Measurements from ENCODE around the gene WWOX. TPM values are rescaled to one million over a fixed set of nuclear protein-coding genes. Genes with fewer than 3 reads are reported as not detected.

The WWOX gene
- polyA plus RNA-seq, 4 donors, result 4.9 to 15.8 (median 7.0) TPM

GRCh38 chr16:78432451-78432850 lies 333.0 kb downstream of the WWOX start:
- H3K27me3 ChIP-seq (ENCODE audit: control insufficient read depth in 3 of 3, insufficient read depth in 3 of 3, low read length in 3 of 3), result no peaks in the 10 kb centered on the region
- no peak for DNase-seq
- WGBS, 3 donors, result 94 to 96% (median 96%) methylated on average over 17 of the region's 17 CpGs

DNA sequence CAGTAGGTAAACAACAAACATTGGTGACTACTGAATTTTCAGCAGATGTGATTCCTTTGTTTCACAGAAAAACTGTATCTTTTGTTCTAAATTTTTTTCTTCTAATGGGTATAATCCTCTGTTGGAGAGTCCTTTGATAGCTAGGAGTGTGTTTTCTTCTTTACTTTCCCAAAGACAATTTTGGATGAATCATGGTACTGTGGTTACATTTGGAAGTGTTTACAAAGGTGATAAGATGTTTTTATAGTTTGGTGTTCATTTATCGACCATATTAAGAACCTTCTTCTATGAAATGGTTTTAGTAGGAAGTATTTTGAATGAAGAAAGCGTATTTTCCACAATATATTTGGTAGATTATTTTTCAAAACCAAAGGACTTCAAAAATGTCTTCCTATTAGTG lies 333.7 kb downstream of the WWOX start:
- peaks cover 0 to 3% (median 0%) of the 10 kb centered on the region in 3 donors for H3K36me3 ChIP-seq (ENCODE audit: control insufficient read depth in 3 of 3, insufficient read depth in 2 of 3, low read depth in 1 of 3, low read length in 3 of 3)
- no peak for FAIRE-seq
- DNase-seq, result no peak
- no peak overlapping the region for H3K4me3 ChIP-seq (ENCODE audit: low read depth in 1 of 3, low read length in 3 of 3)
- H3K27ac ChIP-seq (ENCODE audit: low read depth in 1 of 3, low read length in 2 of 3), result no peak overlapping the region
- 86 to 92% (median 86%) methylated on average over 2 of the region's 2 CpGs for WGBS, 3 donors
- no peaks in the 10 kb centered on the region for H3K9me3 ChIP-seq (ENCODE audit: control insufficient read depth in 2 of 2, insufficient read depth in 1 of 2, low read depth in 1 of 2, low read length in 1 of 2)
- H3K4me1 ChIP-seq (ENCODE audit: control insufficient read depth in 3 of 3, insufficient read depth in 2 of 3, low read depth in 1 of 3, low read length in 2 of 3), result no peaks in the 10 kb centered on the region
- no peaks in the 10 kb centered on the region for H3K27me3 ChIP-seq (ENCODE audit: control insufficient read depth in 3 of 3, insufficient read depth in 3 of 3, low read length in 3 of 3)

More at GRCh38 chr16:78432451-78432850, 333.0 kb downstream of the WWOX start:
- H3K36me3 ChIP-seq (ENCODE audit: control insufficient read depth in 3 of 3, insufficient read depth in 2 of 3, low read depth in 1 of 3, low read length in 3 of 3), result peaks cover 0 to 3% (median 0%) of the 10 kb centered on the region in 3 donors
- H3K4me3 ChIP-seq (ENCODE audit: low read depth in 1 of 3, low read length in 3 of 3), result no peak overlapping the region
- no peak for FAIRE-seq
- H3K4me1 ChIP-seq (ENCODE audit: control insufficient read depth in 3 of 3, insufficient read depth in 2 of 3, low read depth in 1 of 3, low read length in 2 of 3), result no peaks in the 10 kb centered on the region
- no peak overlapping the region for H3K27ac ChIP-seq (ENCODE audit: low read depth in 1 of 3, low read length in 2 of 3)
- H3K9me3 ChIP-seq (ENCODE audit: control insufficient read depth in 2 of 2, insufficient read depth in 1 of 2, low read depth in 1 of 2, low read length in 1 of 2), result no peaks in the 10 kb centered on the region

DNA sequence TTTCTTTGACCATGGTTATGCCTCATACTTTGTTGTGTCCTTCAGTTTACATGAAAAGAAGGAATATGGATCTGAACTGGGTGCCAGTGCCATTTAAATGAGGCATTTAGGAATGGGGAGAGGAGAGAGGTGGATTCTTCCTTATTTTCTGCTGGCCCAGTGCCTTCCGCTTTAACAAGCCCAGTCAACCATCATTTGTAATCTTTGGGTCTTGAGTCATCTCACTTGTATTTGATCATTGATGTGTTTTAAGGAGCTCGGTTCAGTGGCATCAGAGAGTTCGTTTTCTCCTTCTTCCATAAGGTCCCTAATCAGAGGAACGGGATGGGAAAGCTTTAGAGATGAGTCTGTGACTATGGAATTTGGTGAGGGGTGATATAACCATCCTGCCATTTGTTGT lies 334.9 kb downstream of the WWOX start:
- Histone ChIP-seq H3K27me3 (ENCODE audit: control insufficient read depth in 3 of 3, insufficient read depth in 3 of 3, low read length in 3 of 3) (no peaks in the 10 kb centered on the region), H3K36me3 (ENCODE audit: control insufficient read depth in 3 of 3, insufficient read depth in 2 of 3, low read depth in 1 of 3, low read length in 3 of 3) (peaks cover 0 to 3% (median 0%) of the 10 kb centered on the region in 3 donors), H3K9me3 (ENCODE audit: control insufficient read depth in 2 of 2, insufficient read depth in 1 of 2, low read depth in 1 of 2, low read length in 1 of 2) (no peaks in the 10 kb centered on the region), H3K4me3 (ENCODE audit: low read depth in 1 of 3, low read length in 3 of 3) (no peak overlapping the region), H3K4me1 (ENCODE audit: control insufficient read depth in 3 of 3, insufficient read depth in 2 of 3, low read depth in 1 of 3, low read length in 2 of 3) (no peaks in the 10 kb centered on the region), H3K27ac (ENCODE audit: low read depth in 1 of 3, low read length in 2 of 3) (no peak overlapping the region)
- 95 to 99% (median 96%) methylated on average over 4 of the region's 4 CpGs for WGBS, 3 donors
- FAIRE-seq, result no peak
- DNase-seq, result no peak

DNA sequence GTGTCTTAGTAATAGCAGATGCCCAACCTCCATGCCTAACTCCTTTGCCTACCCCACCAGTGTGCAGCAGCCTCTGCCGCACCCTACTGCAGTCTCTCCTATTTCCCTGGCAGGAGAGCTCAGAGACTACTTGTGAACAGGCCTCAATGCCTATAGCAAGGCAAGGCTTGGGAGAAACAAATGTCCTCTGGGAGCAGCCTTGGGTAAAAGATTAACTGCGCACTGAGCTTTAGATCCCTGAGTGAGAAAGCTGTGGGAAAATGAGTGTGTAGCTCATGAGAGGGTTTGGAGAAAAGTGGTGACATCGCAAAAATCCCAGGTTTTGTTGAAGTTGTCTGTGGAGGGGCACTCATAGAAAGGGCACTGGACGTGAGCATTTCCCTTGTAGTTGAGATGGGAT lies 335.8 kb downstream of the WWOX start:
- Histone ChIP-seq H3K27me3 (ENCODE audit: control insufficient read depth in 3 of 3, insufficient read depth in 3 of 3, low read length in 3 of 3) (no peaks in the 10 kb centered on the region), H3K9me3 (ENCODE audit: control insufficient read depth in 2 of 2, insufficient read depth in 1 of 2, low read depth in 1 of 2, low read length in 1 of 2) (no peaks in the 10 kb centered on the region), H3K36me3 (ENCODE audit: control insufficient read depth in 3 of 3, insufficient read depth in 2 of 3, low read depth in 1 of 3, low read length in 3 of 3) (peaks cover 0 to 3% (median 0%) of the 10 kb centered on the region in 3 donors), H3K27ac (ENCODE audit: low read depth in 1 of 3, low read length in 2 of 3) (no peak overlapping the region), H3K4me1 (ENCODE audit: control insufficient read depth in 3 of 3, insufficient read depth in 2 of 3, low read depth in 1 of 3, low read length in 2 of 3) (no peaks in the 10 kb centered on the region), H3K4me3 (ENCODE audit: low read depth in 1 of 3, low read length in 3 of 3) (no peak overlapping the region)
- no peak for FAIRE-seq
- peak in 1 of 2 donors; percentile 21 for DNase-seq
- WGBS, 3 donors, result 93 to 95% (median 93%) methylated on average over 4 of the region's 4 CpGs

DNA sequence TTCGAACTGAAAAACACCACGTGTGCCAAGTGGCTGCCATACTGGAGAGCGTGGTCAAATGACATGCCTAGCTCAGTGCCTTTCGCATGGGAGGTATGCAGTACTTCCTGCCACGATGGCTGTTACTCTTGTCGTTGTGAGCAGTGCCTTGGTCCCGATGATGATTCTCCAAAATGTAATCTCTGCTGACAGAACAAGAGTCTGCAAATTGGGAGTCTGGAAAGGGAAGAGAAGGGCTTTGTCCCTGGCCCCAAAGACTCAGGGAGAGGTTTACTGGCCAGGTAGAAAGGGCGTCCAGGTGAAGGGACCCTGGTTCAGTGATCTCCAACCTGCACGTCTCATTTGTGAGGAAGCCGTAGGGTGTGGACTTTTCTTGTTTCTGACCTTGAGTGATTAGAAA lies 336.6 kb downstream of the WWOX start:
- WGBS, 3 donors, result 92 to 95% (median 92%) methylated on average over 10 of the region's 10 CpGs
- no peaks in the 10 kb centered on the region for H3K9me3 ChIP-seq (ENCODE audit: control insufficient read depth in 2 of 2, insufficient read depth in 1 of 2, low read depth in 1 of 2, low read length in 1 of 2)
- H3K36me3 ChIP-seq (ENCODE audit: control insufficient read depth in 3 of 3, insufficient read depth in 2 of 3, low read depth in 1 of 3, low read length in 3 of 3), result peaks cover 0 to 3% (median 0%) of the 10 kb centered on the region in 3 donors
- no peak overlapping the region for H3K4me3 ChIP-seq (ENCODE audit: low read depth in 1 of 3, low read length in 3 of 3)
- DNase-seq (no peak), FAIRE-seq (no peak)
- no peaks in the 10 kb centered on the region for H3K27me3 ChIP-seq (ENCODE audit: control insufficient read depth in 3 of 3, insufficient read depth in 3 of 3, low read length in 3 of 3)
- H3K27ac ChIP-seq (ENCODE audit: low read depth in 1 of 3, low read length in 2 of 3), result no peak overlapping the region
- H3K4me1 ChIP-seq (ENCODE audit: control insufficient read depth in 3 of 3, insufficient read depth in 2 of 3, low read depth in 1 of 3, low read length in 2 of 3), result no peaks in the 10 kb centered on the region

GRCh38 chr16:78436846-78437245 lies 337.4 kb downstream of the WWOX start:
- H3K4me1 ChIP-seq (ENCODE audit: control insufficient read depth in 3 of 3, insufficient read depth in 2 of 3, low read depth in 1 of 3, low read length in 2 of 3), result no peaks in the 10 kb centered on the region
- WGBS, 3 donors, result 73 to 78% (median 74%) methylated on average over 6 of the region's 6 CpGs
- H3K9me3 ChIP-seq (ENCODE audit: control insufficient read depth in 2 of 2, insufficient read depth in 1 of 2, low read depth in 1 of 2, low read length in 1 of 2), result no peaks in the 10 kb centered on the region
- FAIRE-seq (no peak), DNase-seq (no peak)
- H3K27ac ChIP-seq (ENCODE audit: low read depth in 1 of 3, low read length in 2 of 3), result no peak overlapping the region
- H3K4me3 ChIP-seq (ENCODE audit: low read depth in 1 of 3, low read length in 3 of 3), result no peak overlapping the region
- peaks cover 0 to 3% (median 0%) of the 10 kb centered on the region in 3 donors for H3K36me3 ChIP-seq (ENCODE audit: control insufficient read depth in 3 of 3, insufficient read depth in 2 of 3, low read depth in 1 of 3, low read length in 3 of 3)
- H3K27me3 ChIP-seq (ENCODE audit: control insufficient read depth in 3 of 3, insufficient read depth in 3 of 3, low read length in 3 of 3), result no peaks in the 10 kb centered on the region

GRCh38 chr16:78437352-78437968 lies 338.0 kb downstream of the WWOX start:
- DNase-seq, result peak; percentile 43 to 46
- H3K36me3 ChIP-seq (ENCODE audit: control insufficient read depth in 3 of 3, insufficient read depth in 2 of 3, low read depth in 1 of 3, low read length in 3 of 3), result peaks cover 0 to 2% (median 0%) of the 10 kb centered on the region in 3 donors
- no peaks in the 10 kb centered on the region for H3K4me1 ChIP-seq (ENCODE audit: control insufficient read depth in 3 of 3, insufficient read depth in 2 of 3, low read depth in 1 of 3, low read length in 2 of 3)
- no peaks in the 10 kb centered on the region for H3K9me3 ChIP-seq (ENCODE audit: control insufficient read depth in 2 of 2, insufficient read depth in 1 of 2, low read depth in 1 of 2, low read length in 1 of 2)
- FAIRE-seq, result no peak
- H3K27me3 ChIP-seq (ENCODE audit: control insufficient read depth in 3 of 3, insufficient read depth in 3 of 3, low read length in 3 of 3), result no peaks in the 10 kb centered on the region
- H3K27ac ChIP-seq (ENCODE audit: low read depth in 1 of 3, low read length in 2 of 3), result no peak overlapping the region
- WGBS, 3 donors, result 52 to 56% (median 55%) methylated on average over 6 of the region's 6 CpGs
- H3K4me3 ChIP-seq (ENCODE audit: low read depth in 1 of 3, low read length in 3 of 3), result no peak overlapping the region

DNA sequence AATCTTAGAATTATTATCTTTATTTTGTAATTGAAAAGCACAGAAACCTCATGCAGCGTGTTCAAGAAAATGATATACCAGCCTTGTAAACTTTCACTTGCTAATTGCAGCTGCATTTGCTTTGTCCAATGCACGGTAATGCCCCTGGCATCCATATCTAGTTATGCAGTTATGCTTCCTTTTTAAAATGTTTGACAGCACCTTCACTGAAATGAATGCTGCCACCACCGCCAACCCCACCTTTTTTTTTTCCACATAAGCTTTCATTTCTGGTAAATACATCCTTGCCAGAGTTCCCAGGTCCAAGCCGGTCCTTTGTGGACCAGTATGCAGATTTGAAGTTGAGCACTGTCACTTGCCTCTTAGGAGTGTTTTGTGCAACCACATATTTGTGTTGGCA lies 338.8 kb downstream of the WWOX start:
- no peaks in the 10 kb centered on the region for H3K4me1 ChIP-seq (ENCODE audit: control insufficient read depth in 3 of 3, insufficient read depth in 2 of 3, low read depth in 1 of 3, low read length in 2 of 3)
- H3K4me3 ChIP-seq (ENCODE audit: low read depth in 1 of 3, low read length in 3 of 3), result no peak overlapping the region
- no peaks in the 10 kb centered on the region for H3K9me3 ChIP-seq (ENCODE audit: control insufficient read depth in 2 of 2, insufficient read depth in 1 of 2, low read depth in 1 of 2, low read length in 1 of 2)
- FAIRE-seq (no peak), DNase-seq (no peak)
- no peak overlapping the region for H3K27ac ChIP-seq (ENCODE audit: low read depth in 1 of 3, low read length in 2 of 3)
- no peaks in the 10 kb centered on the region for H3K27me3 ChIP-seq (ENCODE audit: control insufficient read depth in 3 of 3, insufficient read depth in 3 of 3, low read length in 3 of 3)
- no peaks in the 10 kb centered on the region for H3K36me3 ChIP-seq (ENCODE audit: control insufficient read depth in 3 of 3, insufficient read depth in 2 of 3, low read depth in 1 of 3, low read length in 3 of 3)
- WGBS, 3 donors, result 88 to 94% (median 92%) methylated on average over 4 of the region's 4 CpGs

DNA sequence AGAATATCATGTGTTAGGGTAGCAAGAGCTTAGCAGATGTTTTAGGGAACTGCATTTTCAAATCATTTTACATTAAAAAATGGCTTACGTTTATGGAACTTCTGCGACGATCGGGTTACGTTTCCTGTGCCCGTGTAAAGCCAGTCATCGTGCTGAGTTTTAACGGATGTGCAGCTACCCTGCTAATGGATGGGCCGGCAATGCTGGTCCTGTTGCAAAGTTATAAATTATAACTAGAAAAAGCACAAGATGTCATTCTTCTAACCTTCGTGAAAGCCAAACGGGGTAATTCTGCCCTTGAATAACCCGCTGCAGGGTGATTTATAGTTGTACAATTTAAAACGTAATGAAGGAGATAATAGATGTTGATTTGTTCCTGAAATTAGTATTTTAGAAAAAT lies 339.2 kb downstream of the WWOX start:
- Histone ChIP-seq H3K9me3 (ENCODE audit: control insufficient read depth in 2 of 2, insufficient read depth in 1 of 2, low read depth in 1 of 2, low read length in 1 of 2) (no peaks in the 10 kb centered on the region), H3K4me1 (ENCODE audit: control insufficient read depth in 3 of 3, insufficient read depth in 2 of 3, low read depth in 1 of 3, low read length in 2 of 3) (no peaks in the 10 kb centered on the region), H3K27me3 (ENCODE audit: control insufficient read depth in 3 of 3, insufficient read depth in 3 of 3, low read length in 3 of 3) (no peaks in the 10 kb centered on the region), H3K36me3 (ENCODE audit: control insufficient read depth in 3 of 3, insufficient read depth in 2 of 3, low read depth in 1 of 3, low read length in 3 of 3) (no peaks in the 10 kb centered on the region), H3K27ac (ENCODE audit: low read depth in 1 of 3, low read length in 2 of 3) (no peak overlapping the region), H3K4me3 (ENCODE audit: low read depth in 1 of 3, low read length in 3 of 3) (no peak overlapping the region)
- DNase-seq (no peak), FAIRE-seq (no peak)
- WGBS, 3 donors, result 88 to 96% (median 95%) methylated on average over 13 of the region's 13 CpGs
